ENCODE results near the gene EEFSEC.

The EEFSEC gene

DNA sequence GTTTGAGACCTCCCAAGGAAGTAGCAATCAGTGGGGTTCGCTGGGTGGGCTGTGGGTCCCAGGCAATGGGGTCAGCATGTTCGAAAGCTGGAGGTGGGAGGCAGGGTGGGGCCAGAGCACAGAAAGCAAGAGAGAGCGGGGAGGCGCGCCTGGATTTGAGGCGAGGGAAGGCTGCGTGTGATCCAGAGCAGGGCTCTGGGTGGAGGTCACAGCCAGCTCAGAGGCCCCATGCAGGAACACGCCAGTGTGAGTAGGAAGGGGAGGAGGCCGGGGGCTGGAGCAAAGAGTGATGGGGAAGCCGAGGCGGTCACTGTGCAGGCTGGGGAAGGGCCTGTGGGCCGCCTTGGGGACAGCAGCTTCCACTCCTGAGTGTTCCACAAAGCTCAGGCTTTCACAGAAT lies 304.7 kb downstream of the EEFSEC start:
- DNase-seq: no peak
